Neutrophil (primary cell): ENCODE data around the gene LRIT3.

Experiments
- H3K27ac ChIP-seq: fragments of 200-600 bp; sonication (generic); 2 replicates; pipeline ENCODE4 v1.5.1; 2016; ENCODE audit warnings: mild to moderate bottlenecking, moderate library complexity
- H3K27me3 ChIP-seq: fragments of 200-600 bp; sonication (generic); 2 replicates; pipeline ENCODE4 v1.6.0; 2016; ENCODE audit warnings: mild to moderate bottlenecking
- H3K36me3 ChIP-seq: fragments of 200-600 bp; sonication (generic); 2 replicates; pipeline ENCODE4 v1.5.1; 2017
- H3K4me1 ChIP-seq, 2 experiments: fragments of 200-600 bp in 1 of 2; sonication (generic) in 1 of 2; 1 replicate in 1 of 2; 2 replicates in 1 of 2; pipeline versions ENCODE4 v1.5.1 to v1.6.1; 2013 to 2016; ENCODE audit warnings: low read depth in 1 of 2, low read length in 1 of 2, mild to moderate bottlenecking in 1 of 2, moderate library complexity in 1 of 2; ENCODE audit not compliant: control insufficient read depth in 1 of 2, insufficient read depth in 1 of 2
- H3K4me3 ChIP-seq, 2 experiments: fragments of 200-600 bp in 1 of 2; sonication (generic) in 1 of 2; 1 replicate in 1 of 2; 2 replicates in 1 of 2; pipeline ENCODE4 v1.5.1; 2013 to 2016; ENCODE audit warnings: low read depth in 1 of 2, low read length in 1 of 2, mild to moderate bottlenecking in 1 of 2, moderate library complexity in 1 of 2
- H3K9me3 ChIP-seq: fragments of 200-600 bp; sonication (generic); 2 replicates; pipeline ENCODE4 v1.5.1; 2016
- CTCF ChIP-seq: fragments of 200-600 bp; sonication (generic); IDR thresholded peaks from 2 replicates; pipeline ENCODE4 v1.5.1; 2016; ENCODE audit warnings: antibody characterized with exemption

Gene LRIT3

DNA sequence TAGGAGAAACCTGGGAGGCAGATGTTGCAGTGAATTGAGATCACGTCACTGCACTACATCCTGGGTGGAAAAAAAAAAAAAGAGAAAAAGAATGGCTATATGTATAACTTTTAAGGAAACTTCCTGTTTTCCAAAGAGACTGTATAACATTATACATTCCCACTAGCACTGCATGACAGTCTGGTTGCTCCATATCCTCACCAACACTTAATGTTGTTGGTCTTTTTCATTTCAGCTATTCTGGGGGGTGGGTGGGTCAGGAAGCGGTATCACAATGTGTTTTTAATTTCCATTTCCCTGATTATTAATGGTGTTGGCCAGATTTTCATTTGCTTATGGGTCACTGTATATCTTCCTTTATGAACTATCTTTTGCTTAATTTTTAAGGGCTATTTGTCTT is 13.4 kb downstream of the LRIT3 start:
- H3K36me3 ChIP-seq, result no peaks in the 10 kb centered on the region
- H3K9me3 ChIP-seq, result no peaks in the 10 kb centered on the region
- no peaks in the 10 kb centered on the region for H3K27me3 ChIP-seq
- H3K4me3 ChIP-seq, result no peak overlapping the region
- H3K4me1 ChIP-seq, result no peaks in the 10 kb centered on the region
- no peak overlapping the region for H3K27ac ChIP-seq
- no peak for TF ChIP-seq CTCF

DNA sequence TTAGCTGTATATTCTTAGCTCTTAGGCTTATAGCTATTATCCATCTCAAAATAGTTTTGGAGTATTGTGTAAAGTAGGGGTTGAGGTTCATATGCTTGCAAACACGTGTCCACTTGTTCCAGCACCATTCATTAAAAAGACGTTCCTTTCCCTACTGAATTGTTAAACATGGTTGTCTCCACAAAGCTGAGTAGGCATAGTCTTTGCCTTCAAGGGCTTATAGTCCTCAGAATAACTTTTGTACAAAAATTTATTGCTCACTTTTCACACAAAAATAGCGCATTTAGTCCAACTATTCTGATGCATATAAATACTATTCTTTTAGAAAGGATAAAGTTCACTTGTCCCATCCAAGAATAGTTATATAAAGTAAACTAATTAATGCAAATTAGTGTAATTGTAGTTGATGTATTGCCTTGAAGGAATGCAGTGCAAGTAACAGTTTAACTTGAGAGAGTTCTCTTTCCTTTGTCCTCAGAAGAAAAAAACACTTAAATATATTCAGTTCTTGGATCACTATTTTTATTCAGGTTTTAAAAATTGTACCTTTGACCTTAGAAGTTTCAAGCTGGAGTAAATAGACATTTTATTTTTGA is 14.1 kb downstream of the LRIT3 start:
- TF ChIP-seq CTCF, result no peak
- Histone ChIP-seq H3K27ac (no peak overlapping the region), H3K36me3 (no peaks in the 10 kb centered on the region), H3K9me3 (no peaks in the 10 kb centered on the region), H3K27me3 (no peaks in the 10 kb centered on the region), H3K4me3 (no peak overlapping the region), H3K4me1 (no peaks in the 10 kb centered on the region)

GRCh38 chr4:109864134-109864533 is 16.2 kb downstream of the LRIT3 start:
- no peak for TF ChIP-seq CTCF
- no peaks in the 10 kb centered on the region for H3K4me1 ChIP-seq

GRCh38 chr4:109870061-109870460 is 22.2 kb downstream of the LRIT3 start:
- H3K4me3 ChIP-seq, result no peak overlapping the region
- no peaks in the 10 kb centered on the region for H3K27me3 ChIP-seq
- no peaks in the 10 kb centered on the region for H3K4me1 ChIP-seq
- H3K9me3 ChIP-seq, result no peaks in the 10 kb centered on the region
- TF ChIP-seq CTCF, result no peak
- no peaks in the 10 kb centered on the region for H3K36me3 ChIP-seq
- no peak overlapping the region for H3K27ac ChIP-seq

More at GRCh38 chr4:109864134-109864533, 16.2 kb downstream of the LRIT3 start:
- H3K27me3 ChIP-seq, result no peaks in the 10 kb centered on the region
- H3K4me3 ChIP-seq, result no peak overlapping the region
- H3K36me3 ChIP-seq, result no peaks in the 10 kb centered on the region
- H3K27ac ChIP-seq, result no peak overlapping the region
- H3K9me3 ChIP-seq, result no peaks in the 10 kb centered on the region

GRCh38 chr4:109872065-109872464 is 24.2 kb downstream of the LRIT3 start:
- H3K27ac ChIP-seq, result no peak overlapping the region
- TF ChIP-seq CTCF, result no peak
- no peaks in the 10 kb centered on the region for H3K36me3 ChIP-seq

More at GRCh38 chr4:109872065-109872464, 24.2 kb downstream of the LRIT3 start:
- no peak overlapping the region for H3K4me3 ChIP-seq
- no peaks in the 10 kb centered on the region for H3K27me3 ChIP-seq
- H3K9me3 ChIP-seq, result no peaks in the 10 kb centered on the region
- no peaks in the 10 kb centered on the region for H3K4me1 ChIP-seq
